Left colon (tissue), 2 donors: Measurements from ENCODE around the gene AQP12A. TPM values are rescaled to one million over a fixed set of nuclear protein-coding genes. Genes with fewer than 3 reads are reported as not detected.

Experiments used
- ATAC-seq: fragments of 200-7000 bp; cut with Tn5 transposase; one replicate; pipeline ENCODE4 v1.9.1; 2020; ENCODE audit warnings: mild to moderate bottlenecking, moderate library complexity
- DNase-seq, 2 donors: peaks; one replicate each; pipeline ENCODE4 v3.0.0-alpha.2; 2020
- intact Hi-C, 2 donors: fragments of 100-400 bp; cut with DNase I in 1 of 2; cut with micrococcal nuclease in 1 of 2; formaldehyde crosslinking; loops; one replicate each; pipeline versions ENCODE4 v1.11.2 to v1.14.0; 2022; cut with DNase I, micrococcal nuclease
- total RNA-seq, 2 donors: library from RNA; stranded (reverse); fragmentation: NEBNext Ultra II Directional; extraction: Animal tissue kit (Norgen Biotek cat#: 25700); gene quantifications; one replicate each; pipeline ENCODE4 v1.2.1, GENCODE V29; 2021
- donor health status: DM: no; HTN: no; CAD: no.
- donor health status: DM: yes; HTN: yes; CAD: no.

AQP12A gene
- total RNA-seq, 2 donors from 2014 or later, result 0.92 to 4.0 TPM

- DNase-seq (no peak), ATAC-seq (no peak)
- intact Hi-C loops, result no loop called here
These were observed 55.0 kb downstream of the AQP12A start for GRCh38 chr2:240746671-240747070.

DNA sequence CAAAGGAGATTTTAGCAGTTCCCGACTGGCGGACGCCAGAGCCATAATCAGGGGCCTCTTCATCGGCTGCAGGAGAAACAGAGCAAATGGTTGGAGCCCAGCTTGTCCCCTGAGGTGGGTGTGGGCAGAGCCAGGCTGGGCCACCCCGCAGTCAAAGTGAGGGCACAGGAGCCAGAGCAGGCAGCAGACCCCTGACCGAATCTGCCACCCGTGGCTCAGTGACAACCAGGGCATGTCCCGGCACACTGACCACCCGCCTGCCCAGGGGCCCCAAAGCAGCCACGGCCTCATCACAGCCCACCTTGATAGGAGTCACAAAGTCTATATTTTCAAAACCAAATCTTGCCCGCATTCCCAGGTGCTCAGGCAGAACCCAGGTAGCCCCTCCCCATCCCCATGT, 55.6 kb downstream of the AQP12A start:
- DNase-seq, result no peak
- no peak for ATAC-seq
- intact Hi-C loops, result no loop called here

Other genes with a start within 250 kb of the AQP12A start
- gene ANKMY1, start 133.9 kb upstream of the AQP12A start, total RNA-seq, result 10 to 100 TPM; 18.5 to 19.9 TPM
- 1 to 10 TPM; 4.1 to 6.0 TPM for gene DUSP28, start 131.5 kb upstream of the AQP12A start, total RNA-seq
- gene RNPEPL1, start 123.4 kb upstream of the AQP12A start, total RNA-seq, result 100 to 1,000 TPM in 1 of 2 donors, 10 to 100 TPM in 1; 91.4 to 107 TPM
- 10 to 100 TPM; 33.6 to 36.1 TPM for gene CAPN10, start 105.1 kb upstream of the AQP12A start, total RNA-seq
- 10 to 100 TPM; 67.5 to 84.3 TPM for gene GPR35, start 66.4 kb upstream of the AQP12A start, total RNA-seq
- 1 to 10 TPM in 1 of 2 donors, under 1 TPM in 1; 0.85 to 2.4 TPM for gene AQP12B, start 9.0 kb upstream of the AQP12A start, total RNA-seq
- gene KIF1A, start 128.4 kb downstream of the AQP12A start, total RNA-seq, result 1 to 10 TPM; 2.1 to 2.2 TPM
- gene AGXT, start 177.0 kb downstream of the AQP12A start, total RNA-seq, result 1 to 10 TPM in 1 of 2 donors, under 1 TPM in 1; 0.59 to 3.0 TPM
- gene MAB21L4, start 204.3 kb downstream of the AQP12A start, total RNA-seq, result 10 to 100 TPM in 1 of 2 donors, 1 to 10 TPM in 1; 4.5 to 11.8 TPM
- under 1 TPM in 1 of 2 donors, not detected in 1; 0.06 TPM for gene CROCC2, start 214.5 kb downstream of the AQP12A start, total RNA-seq